Mesodermal cell (in vitro differentiated cells): ENCODE results near the gene PHF24.

ENCODE experiments used
- H3K27ac ChIP-seq: 2 replicates; pipeline ENCODE4 v1.7.0; 2013; ENCODE audit warnings: mild to moderate bottlenecking, low read depth, low read length, moderate library complexity; ENCODE audit not compliant: severe bottlenecking
- H3K36me3 ChIP-seq: 2 replicates; pipeline ENCODE4 v1.7.1; 2013; ENCODE audit warnings: mild to moderate bottlenecking, low read length, moderate library complexity; ENCODE audit not compliant: control insufficient read depth, insufficient read depth
- H3K4me1 ChIP-seq: one replicate; pipeline ENCODE4 v1.7.1; 2013; ENCODE audit warnings: mild to moderate bottlenecking, low read length; ENCODE audit not compliant: insufficient read depth, control insufficient read depth, poor library complexity, severe bottlenecking
- H3K4me3 ChIP-seq: 2 replicates; pipeline ENCODE4 v1.7.0; 2013; ENCODE audit warnings: low read length, control low read depth, mild to moderate bottlenecking; ENCODE audit not compliant: insufficient read depth, poor library complexity, severe bottlenecking; ENCODE audit errors: extremely low read depth
- H3K9me3 ChIP-seq: 2 replicates; pipeline ENCODE4 v1.7.1; 2013; ENCODE audit warnings: mild to moderate bottlenecking, low read length, moderate library complexity; ENCODE audit not compliant: control insufficient read depth
- WGBS, 2 experiments: methylation state at CpG; one replicate each; pipeline ENCODE4 v1.1.5; 2013; ENCODE audit warnings: missing lambda C conversion rate in 2 of 2; ENCODE audit not compliant: insufficient coverage in 2 of 2; 5-methylcytosine and 5-hydroxymethylcytosine counted together

PHF24 gene

DNA sequence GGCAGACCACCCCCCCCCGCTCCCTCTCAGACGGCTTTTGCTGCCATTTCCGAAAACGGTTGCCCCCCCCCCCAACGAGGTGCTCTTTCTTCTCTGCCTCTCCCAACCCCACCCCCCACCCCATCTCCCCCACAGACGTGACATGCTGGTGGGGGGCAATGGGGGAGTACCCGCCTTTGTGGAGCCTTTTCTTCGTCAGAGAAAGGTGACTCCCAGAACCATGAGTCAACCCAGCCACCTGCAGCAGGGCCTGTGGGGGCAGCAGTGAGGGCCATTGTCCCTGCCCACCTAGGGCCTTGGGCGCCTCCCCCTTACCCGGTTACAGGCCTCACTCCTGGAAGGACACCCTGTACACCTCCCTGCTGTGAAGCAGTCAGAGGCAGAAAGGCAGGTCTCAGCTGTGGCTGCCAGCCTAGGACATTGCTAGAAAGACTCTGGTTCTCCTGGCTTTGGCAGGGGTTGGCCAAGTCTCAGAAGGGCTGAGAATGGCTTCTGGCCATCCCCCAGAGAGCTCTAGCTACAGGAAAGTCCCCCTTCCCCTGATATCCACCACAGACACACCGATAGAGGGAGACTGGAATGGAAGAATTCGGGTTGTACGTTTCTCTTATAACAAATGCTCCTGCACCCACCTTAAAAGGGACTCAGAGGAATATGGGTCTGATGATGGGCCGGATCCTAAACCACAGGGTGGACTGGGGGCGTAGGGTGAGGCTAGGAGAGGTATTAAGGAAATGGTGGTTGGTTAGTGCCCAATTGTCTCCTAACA lies 33.7 kb downstream of the PHF24 start:
- Histone ChIP-seq H3K4me1 (peaks cover 65% of the 10 kb centered on the region), H3K9me3 (no peaks in the 10 kb centered on the region), H3K36me3 (peaks cover 28% of the 10 kb centered on the region), H3K27ac (peak overlapping the region; percentile 94), H3K4me3 (peak overlapping the region; percentile 83)
- 63 to 67% methylated on average over 3 to 4 of the region's 15 CpGs for WGBS, 2 experiments

DNA sequence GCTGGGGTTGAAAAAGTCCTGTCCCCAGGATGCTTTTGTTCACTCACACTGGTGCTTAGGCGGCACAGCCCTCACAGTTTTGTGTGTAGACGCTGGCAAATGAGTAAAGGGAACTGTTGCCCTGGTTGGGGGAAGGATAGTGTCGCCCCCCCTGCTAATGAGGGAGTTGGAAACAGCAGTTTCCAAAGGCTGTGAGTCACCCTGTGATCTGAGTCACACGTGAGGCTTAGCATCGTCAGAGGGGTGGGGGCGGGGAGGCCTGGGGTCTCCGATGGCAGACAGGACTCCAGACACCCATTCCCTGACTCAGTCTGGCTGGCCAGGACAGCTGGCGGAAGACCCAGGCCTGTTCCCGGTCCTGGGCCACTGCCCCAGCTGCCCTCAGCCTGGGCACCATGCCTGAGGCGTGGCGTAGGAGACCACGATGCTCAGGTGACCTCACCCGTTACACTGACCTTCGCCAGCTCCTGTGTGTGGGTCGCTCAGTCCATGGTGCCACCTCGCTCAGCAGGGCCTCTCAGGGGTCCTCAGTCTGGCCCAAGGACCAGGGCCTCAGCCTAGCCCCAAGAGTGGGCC lies 34.4 kb downstream of the PHF24 start:
- H3K4me3 ChIP-seq = no peak overlapping the region
- peaks cover 35% of the 10 kb centered on the region for H3K36me3 ChIP-seq
- WGBS, 2 experiments = 61 to 64% methylated on average over 14 to 15 of the region's 16 CpGs
- H3K4me1 ChIP-seq = peaks cover 65% of the 10 kb centered on the region
- peak overlapping the region; percentile 94 for H3K27ac ChIP-seq
- no peaks in the 10 kb centered on the region for H3K9me3 ChIP-seq

DNA sequence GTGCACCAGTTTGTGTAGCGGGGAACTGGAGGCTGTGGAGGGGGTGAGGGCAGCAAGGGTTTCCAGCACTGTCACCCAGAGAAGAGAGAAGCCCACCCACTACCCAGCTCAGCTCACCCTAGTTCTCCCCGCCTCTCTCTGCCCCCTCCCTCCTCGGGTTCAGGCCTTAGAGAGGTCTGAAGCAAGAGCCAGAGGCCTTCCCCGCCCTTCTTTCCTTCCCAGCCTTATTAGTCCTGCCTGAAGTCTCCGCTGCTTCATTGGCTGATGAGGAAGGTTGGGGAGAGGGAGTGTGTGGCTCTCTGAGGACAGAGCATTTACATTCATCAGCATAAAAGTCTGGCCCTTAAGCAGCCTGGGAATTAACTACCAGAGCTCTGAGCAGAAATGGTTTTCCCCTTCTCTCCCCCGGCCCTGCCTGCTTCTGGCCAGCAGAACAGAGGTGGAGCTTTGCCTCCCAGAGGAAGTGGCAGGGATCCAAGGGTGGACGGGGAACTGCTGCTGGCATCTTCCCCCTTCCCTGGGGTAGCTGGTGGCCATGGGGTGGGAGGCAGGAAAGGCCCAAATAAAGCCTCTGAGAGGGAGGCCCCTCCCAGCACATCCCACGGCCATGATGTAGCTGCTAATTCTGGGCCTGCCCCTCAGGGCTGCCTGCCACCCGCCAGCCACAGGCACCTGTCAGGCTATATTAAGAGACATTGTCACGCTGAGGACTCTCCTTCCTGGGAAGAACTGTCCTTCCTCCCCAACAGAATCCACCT lies 35.6 kb downstream of the PHF24 start:
- Histone ChIP-seq H3K27ac (peak overlapping the region; percentile 94), H3K36me3 (peaks cover 45% of the 10 kb centered on the region), H3K4me3 (no peak overlapping the region), H3K4me1 (peaks cover 61% of the 10 kb centered on the region), H3K9me3 (no peaks in the 10 kb centered on the region)
- 68 to 74% methylated on average over 4 to 6 of the region's 10 CpGs for WGBS, 2 experiments

DNA sequence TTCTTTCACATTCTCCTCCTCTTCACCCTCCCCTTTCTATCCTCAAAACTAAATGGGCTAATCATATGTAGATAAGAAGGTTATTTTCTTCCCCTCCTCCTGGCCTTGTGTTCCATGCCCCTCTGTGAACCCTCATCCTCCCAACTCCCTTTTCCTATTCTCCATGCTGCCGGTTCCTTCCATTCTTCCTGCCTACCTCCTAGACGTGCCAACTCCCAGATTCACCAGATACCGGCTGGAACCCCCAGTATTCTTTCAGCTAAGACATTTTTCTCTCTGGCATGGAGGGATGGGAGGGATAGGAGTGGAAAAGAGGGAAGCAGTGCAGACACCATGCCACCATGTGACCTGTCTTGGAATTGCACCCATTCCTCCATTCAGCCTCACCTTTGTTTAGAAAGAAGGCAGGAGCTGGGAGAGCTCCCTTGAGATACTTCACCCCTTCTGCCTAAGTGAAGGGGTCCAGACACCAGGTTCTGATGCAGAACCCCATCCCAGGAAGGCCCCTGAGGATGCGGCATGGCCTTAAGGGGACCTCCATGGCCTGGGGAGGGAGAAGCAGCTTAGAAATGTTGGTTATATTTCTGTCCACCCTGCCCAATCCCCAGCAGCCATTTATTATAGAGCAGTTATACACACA lies 36.3 kb downstream of the PHF24 start:
- peak overlapping the region; percentile 60 for H3K27ac ChIP-seq
- 14% methylated on average over 1 of the region's 4 CpGs; no CpG with 5 or more reads in 1 of the 2 experiments for WGBS, 2 experiments
- no peaks in the 10 kb centered on the region for H3K9me3 ChIP-seq
- no peak overlapping the region for H3K4me3 ChIP-seq
- H3K36me3 ChIP-seq = peaks cover 45% of the 10 kb centered on the region
- H3K4me1 ChIP-seq = peaks cover 61% of the 10 kb centered on the region

DNA sequence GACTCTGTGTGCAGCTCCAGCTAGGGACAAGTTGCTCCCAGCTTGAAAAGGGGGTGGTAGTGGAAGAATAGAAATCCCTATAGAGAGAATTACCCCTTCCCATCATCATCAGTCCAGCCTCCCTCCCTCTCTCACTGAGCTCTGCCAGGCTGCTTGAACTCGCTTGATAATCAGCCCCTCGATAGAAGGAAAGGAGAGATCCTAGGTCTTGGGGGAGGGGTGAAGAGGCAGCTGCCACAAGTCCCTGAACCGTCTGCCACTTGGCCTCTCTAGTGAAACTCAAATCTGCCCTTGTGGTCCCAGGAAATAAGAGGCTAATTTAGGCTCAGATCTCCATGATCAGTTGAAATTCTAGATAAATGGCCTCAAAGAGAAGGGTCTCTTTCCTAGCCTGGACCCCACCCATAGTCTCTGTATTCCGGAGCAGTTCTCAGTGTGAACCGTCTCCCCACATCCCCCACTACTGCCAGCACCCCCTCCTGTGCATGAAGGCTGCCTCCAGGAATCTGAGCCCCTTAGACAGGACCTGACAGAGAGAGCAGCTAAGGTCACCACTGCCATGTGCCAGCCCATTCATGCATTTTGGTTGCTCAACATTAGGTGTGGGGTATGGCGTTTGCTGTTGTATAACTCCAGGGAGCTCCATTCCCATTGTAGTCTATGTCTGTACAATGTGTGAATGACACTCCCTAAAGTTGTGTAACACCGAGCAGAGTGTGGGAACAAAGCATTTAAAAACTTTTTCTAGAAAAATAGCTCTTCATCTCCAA lies 37.0 kb downstream of the PHF24 start:
- Histone ChIP-seq H3K9me3 (no peaks in the 10 kb centered on the region), H3K4me3 (no peak overlapping the region), H3K27ac (peak overlapping the region; percentile 60), H3K36me3 (peaks cover 45% of the 10 kb centered on the region), H3K4me1 (peaks cover 61% of the 10 kb centered on the region)
- 85 to 92% methylated on average over 3 to 5 of the region's 7 CpGs for WGBS, 2 experiments

DNA sequence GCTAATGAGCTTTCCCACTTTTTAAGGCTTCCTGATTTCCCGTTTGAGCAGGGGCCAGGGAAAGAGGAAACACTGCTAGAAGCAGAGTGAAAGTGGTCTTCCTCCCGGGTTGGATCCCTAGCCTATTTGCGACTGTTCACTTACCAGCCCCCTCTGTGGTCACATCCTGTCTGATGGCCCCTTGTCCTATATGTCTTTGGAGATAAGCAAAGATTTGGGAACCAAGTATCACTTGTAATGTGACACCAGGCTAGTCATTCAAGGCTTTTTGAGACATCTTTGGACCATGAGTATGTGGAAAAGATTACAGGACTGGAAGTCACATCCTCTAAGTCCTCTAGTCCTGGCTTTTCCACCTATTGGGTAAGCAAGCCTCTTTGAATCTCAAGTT lies 37.6 kb downstream of the PHF24 start:
- Histone ChIP-seq H3K27ac (peak overlapping the region; percentile 60), H3K9me3 (no peaks in the 10 kb centered on the region), H3K4me1 (peaks cover 63% of the 10 kb centered on the region), H3K4me3 (no peak overlapping the region), H3K36me3 (peaks cover 45% of the 10 kb centered on the region)
- WGBS, 2 experiments = 73 to 80% methylated on average over 3 of the region's 3 CpGs

DNA sequence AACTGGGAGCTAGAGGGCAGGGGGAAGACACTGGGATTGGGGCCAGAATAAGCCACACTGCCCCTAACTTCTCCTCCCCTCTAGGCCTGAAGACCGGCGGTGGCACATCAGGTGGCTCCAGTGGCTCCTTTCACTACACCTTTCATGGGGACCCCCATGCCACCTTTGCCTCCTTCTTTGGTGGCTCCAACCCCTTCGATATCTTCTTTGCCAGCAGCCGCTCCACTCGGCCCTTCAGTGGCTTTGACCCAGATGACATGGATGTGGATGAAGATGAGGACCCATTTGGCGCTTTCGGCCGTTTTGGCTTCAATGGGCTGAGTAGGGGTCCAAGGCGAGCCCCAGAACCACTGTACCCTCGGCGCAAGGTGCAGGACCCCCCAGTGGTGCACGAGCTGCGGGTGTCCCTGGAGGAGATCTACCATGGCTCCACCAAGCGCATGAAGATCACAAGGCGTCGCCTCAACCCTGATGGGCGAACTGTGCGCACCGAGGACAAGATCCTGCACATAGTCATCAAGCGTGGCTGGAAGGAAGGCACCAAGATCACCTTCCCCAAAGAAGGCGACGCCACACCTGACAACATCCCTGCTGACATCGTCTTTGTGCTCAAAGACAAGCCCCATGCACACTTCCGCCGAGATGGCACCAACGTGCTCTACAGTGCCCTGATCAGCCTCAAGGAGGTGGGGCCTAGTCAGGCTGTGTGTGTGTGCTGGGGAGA lies 38.3 kb downstream of the PHF24 start:
- peaks cover 45% of the 10 kb centered on the region for H3K36me3 ChIP-seq
- peak overlapping the region; percentile 60 for H3K27ac ChIP-seq
- H3K4me3 ChIP-seq = no peak overlapping the region
- no peaks in the 10 kb centered on the region for H3K9me3 ChIP-seq
- peaks cover 64% of the 10 kb centered on the region for H3K4me1 ChIP-seq
- WGBS, 2 experiments = 96 to 97% methylated on average over 18 to 24 of the region's 26 CpGs

DNA sequence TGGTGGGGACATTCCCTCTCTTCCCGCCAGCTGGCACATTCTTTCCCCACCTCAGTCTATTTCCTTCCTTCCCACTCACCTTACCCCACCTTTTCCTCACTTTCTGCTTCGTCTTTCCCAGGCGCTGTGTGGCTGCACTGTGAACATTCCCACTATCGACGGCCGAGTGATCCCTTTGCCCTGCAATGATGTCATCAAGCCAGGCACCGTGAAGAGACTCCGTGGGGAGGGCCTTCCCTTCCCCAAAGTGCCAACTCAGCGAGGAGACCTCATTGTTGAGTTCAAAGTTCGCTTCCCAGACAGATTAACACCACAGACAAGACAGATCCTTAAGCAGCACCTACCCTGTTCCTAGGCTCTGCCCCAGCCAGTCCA lies 38.8 kb downstream of the PHF24 start:
- Histone ChIP-seq H3K4me3 (no peak overlapping the region), H3K36me3 (peaks cover 45% of the 10 kb centered on the region), H3K27ac (no peak overlapping the region), H3K4me1 (peaks cover 66% of the 10 kb centered on the region), H3K9me3 (no peaks in the 10 kb centered on the region)
- 96 to 97% methylated on average over 8 to 10 of the region's 10 CpGs for WGBS, 2 experiments

DNA sequence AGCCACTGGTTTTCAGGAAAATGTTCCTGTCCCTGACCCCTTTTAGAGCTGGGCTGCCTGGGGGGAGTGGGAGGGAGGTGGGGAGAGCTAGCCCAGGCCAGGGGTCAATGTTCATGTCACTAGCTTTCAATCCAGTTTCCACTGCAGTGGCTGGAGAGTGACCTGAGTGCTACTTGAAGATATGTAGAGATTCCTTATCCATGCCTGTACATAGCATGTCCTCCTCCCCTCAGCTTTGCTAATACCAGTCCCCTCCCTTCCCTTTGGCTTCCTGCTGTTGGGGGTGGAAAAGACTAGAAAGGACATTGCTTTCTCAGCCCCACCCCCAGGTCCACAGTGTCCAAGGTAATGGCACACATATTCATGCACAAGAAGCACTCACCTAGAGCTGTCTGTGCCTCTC lies 39.3 kb downstream of the PHF24 start:
- H3K27ac ChIP-seq = no peak overlapping the region

DNA sequence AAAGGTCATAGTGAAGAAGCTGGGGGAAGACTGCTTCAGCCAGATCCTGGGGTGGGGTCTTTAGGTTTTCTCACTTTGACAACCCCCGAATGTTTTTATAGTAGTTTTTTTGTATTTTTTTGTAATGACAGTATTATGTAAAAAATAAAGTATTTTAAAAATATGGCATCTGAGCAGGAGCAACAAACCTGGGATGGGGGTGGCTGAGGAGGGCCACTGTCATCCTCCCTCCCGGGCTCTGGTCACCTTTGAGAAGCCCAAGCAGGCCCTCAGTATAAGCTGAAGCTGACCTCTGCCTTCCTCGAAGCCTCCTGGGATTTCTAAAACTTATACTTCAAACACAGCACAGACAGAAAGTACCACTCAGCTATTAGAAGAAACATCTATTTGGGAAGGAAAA lies 40.2 kb downstream of the PHF24 start:
- Histone ChIP-seq H3K9me3 (no peaks in the 10 kb centered on the region), H3K4me3 (no peak overlapping the region), H3K27ac (no peak overlapping the region), H3K36me3 (peaks cover 40% of the 10 kb centered on the region), H3K4me1 (peaks cover 61% of the 10 kb centered on the region)
- WGBS, 2 experiments = 90 to 100% methylated on average over 1 of the region's 3 CpGs

More for the DNA sequence above, 39.3 kb downstream of the PHF24 start:
- Histone ChIP-seq H3K9me3 (no peaks in the 10 kb centered on the region), H3K36me3 (peaks cover 45% of the 10 kb centered on the region), H3K4me3 (no peak overlapping the region), H3K4me1 (peaks cover 62% of the 10 kb centered on the region)
